Thyroid gland (tissue), 4 donors: Measurements from ENCODE around the gene CFB. TPM values are rescaled to one million over a fixed set of nuclear protein-coding genes. Genes with fewer than 3 reads are reported as not detected.
A peak's percentile ranks its signal among the peaks of the same experiment; 100 is the strongest.

Experiments used
- DNase-seq, 2 donors: peaks; one replicate each; pipeline ENCODE4 v3.0.0-alpha.2; 2019
- H3K27ac ChIP-seq, 3 donors: fragments of 200-600 bp; sonication (generic); 1 replicate in 2 of 3; 2 replicates in 1 of 3; pipeline ENCODE4 v1.5.1; 2016 to 2019; ENCODE audit warnings: mild to moderate bottlenecking in 1 of 3, moderate library complexity in 1 of 3
- H3K27me3 ChIP-seq: fragments of 200-600 bp; sonication (generic); one replicate; pipeline ENCODE4 v1.5.1; 2019
- H3K36me3 ChIP-seq, 2 donors: fragments of 200-600 bp; sonication (generic); one replicate each; pipeline ENCODE4 v1.5.1; 2016 to 2019
- H3K4me1 ChIP-seq, 2 donors: fragments of 200-600 bp; sonication (generic); one replicate each; pipeline ENCODE4 v1.5.1; 2017 to 2019
- H3K4me3 ChIP-seq, 3 donors: fragments of 200-600 bp; sonication (generic); replicated peaks in 1 of 3; 1 replicate in 2 of 3; 2 replicates in 1 of 3; pipeline ENCODE4 v1.5.1; 2016; ENCODE audit warnings: mild to moderate bottlenecking in 1 of 3
- H3K9me3 ChIP-seq: fragments of 200-600 bp; sonication (generic); one replicate; pipeline ENCODE4 v1.5.1; 2017
- CTCF ChIP-seq, 6 experiments: fragments of 200-600 bp in 3 of 6; fragments of 450-650 bp in 3 of 6; sonication (generic) in 3 of 6; IDR thresholded peaks; one replicate each; pipeline ENCODE4 v1.5.1; 2016 to 2019; ENCODE audit warnings: antibody characterized with exemption in 6 of 6, mild to moderate bottlenecking in 2 of 6, inconsistent platforms in 1 of 6, moderate library complexity in 1 of 6
- POLR2A ChIP-seq, 2 donors: fragments of 450-650 bp; IDR thresholded peaks; one replicate each; pipeline ENCODE4 v1.6.1; 2017; ENCODE audit warnings: antibody characterized with exemption in 2 of 2, mild to moderate bottlenecking in 2 of 2, moderate library complexity in 1 of 2
- WGBS, 2 donors: methylation state at CpG; one replicate each; pipeline ENCODE4 v1.1.5; 2017; 5-methylcytosine and 5-hydroxymethylcytosine counted together
- intact Hi-C: fragments of 100-400 bp; cut with DNase I; formaldehyde crosslinking; loops from one replicate; pipeline ENCODE4 v1.15.1; 2023
- total RNA-seq, 4 donors: library from RNA; depleted of rRNA; stranded (reverse); fragments of >200 nt; gene quantifications; one replicate each; pipeline ENCODE4 v1.2.3, GENCODE V29; 2016

Gene CFB
- total RNA-seq, 4 donors from 2014 or later = 10.5 to 36.7 (median 16.4) TPM

GRCh38 chr6:31898383-31899011 lies 47.4 kb upstream of the CFB start:
- Histone ChIP-seq H3K4me3 (peak overlapping the region; percentile 47 to 90 (median 57)), H3K27me3 (no peaks in the 10 kb centered on the region), H3K9me3 (no peaks in the 10 kb centered on the region), H3K36me3 (peaks cover 0 to 8% of the 10 kb centered on the region in 2 donors), H3K27ac (peak overlapping the region; percentile 68 to 95 (median 86)), H3K4me1 (peaks cover 20 to 25% of the 10 kb centered on the region in 2 donors)
- intact Hi-C loops = loop anchor here (5.0 kb wide), 2 partner anchors 36 to 54 kb away; partner anchors contain the start of gene NEU1
- WGBS, 2 donors = 17 to 18% methylated on average over 8 of the region's 8 CpGs
- peak in 1 of 2 donors; percentile 60 for TF ChIP-seq POLR2A (IDR thresholded peaks at IDR 0.05)
- TF ChIP-seq CTCF (IDR thresholded peaks at IDR 0.05) = peak in 1 of 6 experiments; percentile 7
- DNase-seq = peak; percentile 42 to 46

GRCh38 chr6:31899215-31899614 lies 46.7 kb upstream of the CFB start:
- H3K4me3 ChIP-seq = no peak overlapping the region
- H3K27ac ChIP-seq = peak overlapping the region in 1 of 3 donors; percentile 95
- intact Hi-C loops = loop anchor here (5.0 kb wide), 2 partner anchors 37 to 53 kb away; partner anchors contain the start of gene NEU1
- H3K9me3 ChIP-seq = no peaks in the 10 kb centered on the region
- H3K27me3 ChIP-seq = no peaks in the 10 kb centered on the region
- peaks cover 20 to 28% of the 10 kb centered on the region in 2 donors for H3K4me1 ChIP-seq
- no peak for DNase-seq
- TF ChIP-seq POLR2A (IDR thresholded peaks at IDR 0.05) (no peak), CTCF (IDR thresholded peaks at IDR 0.05) (no peak)
- peaks cover 0 to 7% of the 10 kb centered on the region in 2 donors for H3K36me3 ChIP-seq
- 76 to 78% methylated on average over 5 of the region's 5 CpGs for WGBS, 2 donors

- H3K4me1 ChIP-seq = peaks cover 20 to 28% of the 10 kb centered on the region in 2 donors
- no peaks in the 10 kb centered on the region for H3K27me3 ChIP-seq
- DNase-seq = no peak
- no peaks in the 10 kb centered on the region for H3K9me3 ChIP-seq
- no peak overlapping the region for H3K4me3 ChIP-seq
- TF ChIP-seq CTCF (IDR thresholded peaks at IDR 0.05) (no peak), POLR2A (IDR thresholded peaks at IDR 0.05) (no peak)
- no peak overlapping the region for H3K27ac ChIP-seq
- peaks cover 0 to under 1% of the 10 kb centered on the region in 2 donors for H3K36me3 ChIP-seq
- WGBS, 2 donors = 89 to 90% methylated on average over 29 to 31 of the region's 49 CpGs
- intact Hi-C loops = loop anchor here (5.0 kb wide), 2 partner anchors 38 to 52 kb away; partner anchors contain the start of gene NEU1
Observed at GRCh38 chr6:31899882-31900722, 45.8 kb upstream of the CFB start.

GRCh38 chr6:31900917-31901414 lies 44.9 kb upstream of the CFB start:
- intact Hi-C loops = no loop called here

More at GRCh38 chr6:31900917-31901414, 44.9 kb upstream of the CFB start:
- Histone ChIP-seq H3K36me3 (no peaks in the 10 kb centered on the region), H3K27me3 (no peaks in the 10 kb centered on the region), H3K4me3 (peak overlapping the region in 1 of 3 donors; percentile 47), H3K4me1 (peaks cover 20 to 28% of the 10 kb centered on the region in 2 donors), H3K9me3 (no peaks in the 10 kb centered on the region), H3K27ac (peak overlapping the region; percentile 45 to 66 (median 66))
- DNase-seq = peak; percentile 34 to 42
- whole genome bisulfite sequencing, 2 donors = 36 to 59% methylated on average over 19 to 22 of the region's 29 CpGs
- TF ChIP-seq CTCF (IDR thresholded peaks at IDR 0.05) (no peak), POLR2A (IDR thresholded peaks at IDR 0.05) (no peak)
